Mucosa of descending colon (tissue), 3 donors: ENCODE measurements around the gene DNAH17. TPM values are rescaled to one million over a fixed set of nuclear protein-coding genes. Genes with fewer than 3 reads are reported as not detected.

Experiments used
- ATAC-seq: fragments of 200-7000 bp; cut with Tn5 transposase; one replicate; pipeline ENCODE4 v1.9.1; 2020; ENCODE audit warnings: mild to moderate bottlenecking, moderate library complexity
- DNase-seq, 3 donors: peaks; one replicate each; pipeline ENCODE4 v3.0.0-alpha.2; 2020
- H3K36me3 ChIP-seq: fragments of 200-600 bp; one replicate; pipeline ENCODE4 v1.8.0; 2021; ENCODE audit warnings: low read depth, mild to moderate bottlenecking
- H3K4me1 ChIP-seq: fragments of 200-600 bp; one replicate; pipeline ENCODE4 v1.8.0; 2021; ENCODE audit warnings: low read depth, mild to moderate bottlenecking
- H3K4me3 ChIP-seq: fragments of 200-600 bp; one replicate; pipeline ENCODE4 v1.8.0; 2021; ENCODE audit warnings: mild to moderate bottlenecking
- H3K9me3 ChIP-seq: fragments of 200-600 bp; one replicate; pipeline ENCODE4 v1.8.0; 2021; ENCODE audit warnings: mild to moderate bottlenecking
- CTCF ChIP-seq: fragments of 200-600 bp; IDR thresholded peaks from one replicate; pipeline ENCODE4 v1.8.0; 2022; ENCODE audit warnings: antibody characterized with exemption, mild to moderate bottlenecking
- intact Hi-C, 2 donors: fragments of 100-400 bp; cut with DNase I in 1 of 2; cut with micrococcal nuclease in 1 of 2; formaldehyde crosslinking; loops; one replicate each; pipeline versions ENCODE4 v1.11.0 to v1.11.1; 2022; cut with DNase I, micrococcal nuclease
- long read RNA-seq, 2 donors: library from polyadenylated mRNA; unstranded; transcript quantifications; one replicate each; pipeline ENCODE4 v2.0.0, GENCODE V29; 2019 to 2021
- total RNA-seq, 3 donors: library from RNA; stranded (reverse); fragmentation: NEBNext Ultra II Directional in 2 of 3; extraction: Animal tissue kit (Norgen Biotek cat#: 25700) in 2 of 3; gene quantifications; one replicate each; pipeline versions ENCODE4 v1.2.1 to v1.2.4, GENCODE V29; 2021 to 2023
- donor health status: DM: no; HTN: no; CAD: no; lungs with moderate emphysema.
- donor health status: DM: no; HTN: no; CAD: no.
- donor health status: DM: no; HTN: yes; CAD: no.

DNAH17 gene
- under 1 TPM in 2 of 3 donors, not detected in 1; 0.06 to 0.17 TPM for total RNA-seq
- long read RNA-seq, donor 1, partial matches to known transcripts = 0 of 2 reads
- long read RNA-seq, donor 1, other reads (novel, unspliced or antisense) = 2 of 2 reads
- long read RNA-seq, donor 2 = 0 reads

DNA sequence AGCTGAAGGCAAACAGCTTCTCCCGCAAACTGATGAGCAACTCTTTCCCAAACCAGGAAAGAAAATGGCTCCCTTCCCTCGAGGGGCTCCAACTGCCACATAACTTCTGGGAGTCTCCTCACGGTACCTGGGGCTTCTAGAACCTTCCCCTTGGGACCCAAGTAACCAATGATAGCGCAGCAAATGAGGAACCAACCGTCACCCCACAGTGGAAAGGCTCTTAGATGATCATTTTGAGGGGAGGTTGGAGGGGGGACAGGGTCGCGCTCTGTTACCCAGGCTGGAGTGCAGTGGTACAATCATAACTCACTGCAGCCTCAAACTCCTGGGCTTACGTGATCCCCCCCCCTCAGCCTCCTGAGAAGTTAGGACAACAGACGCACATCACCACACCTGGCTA lies at the start of gene DNAH17:
Gene DNAH17, minus strand, starts transcription at position 101 of the 400 bp plus-strand sequence. CDS start 2,339 bp downstream, outside the sequence.
- no peak for TF ChIP-seq CTCF
- ATAC-seq (no peak), DNase-seq (no peak)
- Histone ChIP-seq H3K4me1 (no peaks in the 10 kb centered on the region), H3K4me3 (no peak within 1 kb of the TSS), H3K9me3 (no peaks in the 10 kb centered on the region), H3K36me3 (no peaks in the 10 kb centered on the region)
- intact Hi-C loops = no loop called here

GRCh38 chr17:78624324-78625151 lies 47.3 kb upstream of the DNAH17 start:
- no peak for TF ChIP-seq CTCF
- intact Hi-C loops = no loop called here
- no peak overlapping the region for H3K4me3 ChIP-seq
- H3K4me1 ChIP-seq = no peaks in the 10 kb centered on the region
- H3K9me3 ChIP-seq = no peaks in the 10 kb centered on the region
- DNase-seq = no peak
- H3K36me3 ChIP-seq = no peaks in the 10 kb centered on the region
- ATAC-seq = no peak

DNA sequence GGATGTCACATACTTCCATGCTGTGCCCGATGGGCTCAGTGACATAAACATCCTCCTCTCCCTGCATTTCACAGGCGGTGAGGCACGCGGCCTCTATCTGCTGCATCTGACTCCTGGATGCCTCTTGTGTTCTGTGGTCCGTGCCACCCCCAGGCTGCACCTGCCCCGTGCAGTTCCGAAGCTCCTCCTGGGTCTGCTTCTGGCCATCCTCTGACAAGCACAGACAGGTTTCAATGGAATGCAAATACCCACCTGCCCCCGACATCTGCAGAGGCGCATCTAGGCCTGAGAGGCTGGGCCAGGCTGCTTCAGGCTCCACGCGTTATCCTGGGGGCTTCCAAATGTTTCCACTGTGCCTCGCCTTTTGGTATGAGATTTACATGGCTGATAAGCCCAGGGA lies 46.3 kb upstream of the DNAH17 start:
- DNase-seq (no peak), ATAC-seq (no peak)
- H3K4me1 ChIP-seq = no peaks in the 10 kb centered on the region
- no peaks in the 10 kb centered on the region for H3K36me3 ChIP-seq
- H3K4me3 ChIP-seq = no peak overlapping the region
- intact Hi-C loops = no loop called here
- H3K9me3 ChIP-seq = no peaks in the 10 kb centered on the region
- no peak for TF ChIP-seq CTCF

DNA sequence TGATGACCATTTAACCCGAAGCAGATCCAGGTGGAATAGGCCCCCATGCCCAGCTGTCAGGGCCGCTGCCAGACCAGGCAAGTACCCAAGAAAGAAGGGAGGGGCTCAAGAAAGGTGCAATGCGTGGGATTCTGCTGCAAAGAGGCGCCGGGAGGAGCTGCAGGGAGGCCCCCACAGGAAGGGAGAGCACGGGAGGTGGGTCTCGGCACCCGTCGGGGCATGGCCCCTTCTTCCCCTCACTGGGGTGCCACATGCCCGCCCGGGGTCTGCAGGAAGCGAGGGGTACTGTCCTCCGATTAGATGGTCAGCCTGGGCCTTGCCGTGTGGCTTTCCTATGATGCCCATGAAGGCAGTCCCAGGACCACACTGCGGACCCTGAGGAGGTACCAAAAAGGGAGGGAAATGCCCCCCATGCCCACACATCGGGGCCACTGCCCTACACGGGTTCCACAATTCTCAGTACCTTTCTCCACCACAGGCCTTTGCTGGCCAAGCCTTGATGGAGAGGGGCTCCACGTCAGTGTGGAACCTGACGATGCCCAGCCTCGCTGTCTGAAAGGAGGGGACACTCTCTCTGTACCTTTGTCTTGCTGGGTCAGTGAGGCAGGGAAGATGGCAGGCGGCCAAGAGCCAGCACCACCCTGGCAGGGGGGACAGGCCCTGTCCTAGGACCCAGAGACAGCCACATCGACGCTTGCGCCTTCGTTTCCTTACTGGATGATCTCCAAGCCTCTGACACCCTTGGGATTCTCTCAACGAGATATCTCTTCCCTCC lies 45.5 kb upstream of the DNAH17 start:
- no peak for ATAC-seq
- no peak overlapping the region for H3K4me3 ChIP-seq
- TF ChIP-seq CTCF = no peak
- H3K4me1 ChIP-seq = no peaks in the 10 kb centered on the region
- H3K9me3 ChIP-seq = no peaks in the 10 kb centered on the region
- H3K36me3 ChIP-seq = no peaks in the 10 kb centered on the region
- intact Hi-C loops = no loop called here
- no peak for DNase-seq

DNA sequence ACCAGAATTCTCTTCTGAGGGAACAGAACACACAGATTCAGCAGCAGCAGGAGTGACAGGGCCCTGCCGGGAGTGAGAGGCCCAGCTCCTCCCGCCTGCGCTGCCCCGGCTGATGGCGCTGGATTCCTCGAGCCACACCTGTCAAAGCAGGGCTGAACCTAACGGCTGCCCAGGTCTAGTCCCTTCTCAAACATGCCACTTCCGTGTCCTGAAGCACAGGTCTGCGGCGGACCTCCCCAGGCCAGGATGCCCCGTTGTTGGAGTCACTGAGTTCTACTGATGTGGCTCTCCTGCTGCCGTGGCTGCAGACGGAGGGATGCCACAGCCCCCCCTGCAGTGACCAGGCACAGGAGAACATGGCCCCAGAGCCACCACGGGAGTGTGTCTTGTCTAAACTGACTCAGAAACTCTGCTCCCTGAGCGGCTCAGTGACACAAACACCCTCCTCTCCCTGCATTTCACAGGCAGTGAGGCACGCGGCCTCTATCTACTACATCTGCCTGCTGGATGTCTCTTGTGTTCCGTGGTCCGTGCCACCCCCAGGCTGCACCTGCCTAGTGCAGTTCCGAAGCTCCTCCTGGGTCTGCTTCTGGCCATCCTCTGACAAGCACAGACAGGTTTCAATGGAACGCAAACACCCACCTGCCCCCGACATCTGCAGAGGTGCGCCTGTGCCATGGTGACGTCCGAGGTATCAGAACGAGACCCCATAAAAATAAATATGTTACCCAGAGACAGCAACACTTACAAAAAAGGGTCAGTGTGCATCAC lies 44.7 kb upstream of the DNAH17 start:
- H3K4me1 ChIP-seq = no peaks in the 10 kb centered on the region
- DNase-seq (no peak), ATAC-seq (peak; percentile 45)
- intact Hi-C loops = no loop called here
- no peaks in the 10 kb centered on the region for H3K36me3 ChIP-seq
- H3K4me3 ChIP-seq = no peak overlapping the region
- H3K9me3 ChIP-seq = no peaks in the 10 kb centered on the region
- TF ChIP-seq CTCF = no peak
